PC-9 (cell line): ENCODE data around the gene EHMT1. TPM values are rescaled to one million over a fixed set of nuclear protein-coding genes. Genes with fewer than 3 reads are reported as not detected.

ENCODE experiments used
- BruUV-seq: library from RNA; stranded (reverse); fragments of 400-500 nt; replicated peaks from 2 replicates; lab custom pipeline; 2021; lab: Mats Ljungman, UMichigan
- CTCF ChIA-PET: fragments of 300-600 bp; sonication (Branson Sonifier 250); formaldehyde crosslinking; loops from one replicate; lab custom pipeline; 2022; ENCODE audit warnings: antibody characterized with exemption; lab: Charles Lee
- POLR2A ChIA-PET: fragments of 300-600 bp; sonication (Branson Sonifier 250); formaldehyde crosslinking; loops from one replicate; lab custom pipeline; 2022; ENCODE audit warnings: antibody characterized with exemption; ENCODE audit not compliant: unreplicated experiment; lab: Charles Lee
- DNase-seq, 2 experiments: peaks; one replicate each; pipeline versions ENCODE4 v3.0.0 to v3.0.0-alpha.2; 2015 to 2022; ENCODE audit warnings: mixed read lengths in 1 of 2
- H2AFZ ChIP-seq: fragments of 200-600 bp; sonication (generic); 2 replicates; pipeline ENCODE4 v1.8.1; 2017; ENCODE audit warnings: antibody characterized with exemption
- H3F3A ChIP-seq: fragments of 200-600 bp; sonication (generic); 2 replicates; pipeline ENCODE4 v1.8.1; 2017; ENCODE audit warnings: antibody characterized with exemption, mild to moderate bottlenecking, low read depth; ENCODE audit not compliant: insufficient read depth
- H3K27ac ChIP-seq: fragments of 200-600 bp; sonication (generic); 2 replicates; pipeline ENCODE4 v1.6.1; 2016; ENCODE audit warnings: mixed run types
- H3K27me3 ChIP-seq: fragments of 200-600 bp; sonication (generic); 2 replicates; pipeline ENCODE4 v1.6.1; 2016; ENCODE audit warnings: low read depth, mixed run types; ENCODE audit not compliant: insufficient read depth
- H3K36me3 ChIP-seq: fragments of 200-600 bp; sonication (generic); 2 replicates; pipeline ENCODE4 v1.6.1; 2016; ENCODE audit warnings: low read depth, mixed run types
- H3K4me1 ChIP-seq: fragments of 200-600 bp; sonication (generic); replicated peaks from 2 replicates; pipeline ENCODE4 v1.6.1; 2016; ENCODE audit warnings: mixed run types; ENCODE audit not compliant: insufficient read depth
- H3K4me2 ChIP-seq: fragments of 200-600 bp; sonication (generic); 2 replicates; pipeline ENCODE4 v1.6.1; 2017; ENCODE audit warnings: mixed run types
- H3K4me3 ChIP-seq: fragments of 200-600 bp; sonication (generic); 2 replicates; pipeline ENCODE4 v1.6.1; 2016; ENCODE audit warnings: mixed run types
- H3K79me2 ChIP-seq: fragments of 200-600 bp; sonication (generic); 2 replicates; pipeline ENCODE4 v1.6.1; 2017; ENCODE audit warnings: low read depth, mixed run types
- H3K9me2 ChIP-seq: fragments of 200-600 bp; sonication (generic); 2 replicates; pipeline ENCODE4 v1.8.1; 2017; ENCODE audit warnings: mild to moderate bottlenecking; ENCODE audit not compliant: insufficient read depth
- H3K9me3 ChIP-seq: fragments of 200-600 bp; sonication (generic); 2 replicates; pipeline ENCODE4 v1.8.1; 2016; ENCODE audit warnings: low read depth; ENCODE audit not compliant: insufficient read depth
- H4K20me1 ChIP-seq: fragments of 200-600 bp; sonication (generic); 2 replicates; pipeline ENCODE4 v1.8.1; 2017; ENCODE audit not compliant: insufficient read depth
- EZH2 ChIP-seq: fragments of 200-600 bp; sonication (generic); IDR thresholded peaks from 2 replicates; pipeline ENCODE4 v1.8.0; 2017; ENCODE audit warnings: antibody characterized with exemption, low read depth
- intact Hi-C: fragments of 100-400 bp; cut with micrococcal nuclease; formaldehyde crosslinking; loops from one replicate; pipeline ENCODE4 v1.10.0; 2022; ENCODE audit not compliant: unreplicated experiment
- total RNA-seq: library from RNA; stranded (reverse); gene quantifications from 2 replicates; pipeline ENCODE4 v1.2.3, GENCODE V29; 2021
- TF ChIP-seq, protein P1 (sequence below): fragments of 200-600 bp; sonication (generic); conservative IDR thresholded peaks from 2 replicates; pipeline ENCODE4 v1.6.1; 2017; ENCODE audit warnings: mixed run types, antibody characterized with exemption, mild to moderate bottlenecking, moderate library complexity

Gene EHMT1
- total RNA-seq, 1 experiment from 2014 or later: 116 TPM

DNA sequence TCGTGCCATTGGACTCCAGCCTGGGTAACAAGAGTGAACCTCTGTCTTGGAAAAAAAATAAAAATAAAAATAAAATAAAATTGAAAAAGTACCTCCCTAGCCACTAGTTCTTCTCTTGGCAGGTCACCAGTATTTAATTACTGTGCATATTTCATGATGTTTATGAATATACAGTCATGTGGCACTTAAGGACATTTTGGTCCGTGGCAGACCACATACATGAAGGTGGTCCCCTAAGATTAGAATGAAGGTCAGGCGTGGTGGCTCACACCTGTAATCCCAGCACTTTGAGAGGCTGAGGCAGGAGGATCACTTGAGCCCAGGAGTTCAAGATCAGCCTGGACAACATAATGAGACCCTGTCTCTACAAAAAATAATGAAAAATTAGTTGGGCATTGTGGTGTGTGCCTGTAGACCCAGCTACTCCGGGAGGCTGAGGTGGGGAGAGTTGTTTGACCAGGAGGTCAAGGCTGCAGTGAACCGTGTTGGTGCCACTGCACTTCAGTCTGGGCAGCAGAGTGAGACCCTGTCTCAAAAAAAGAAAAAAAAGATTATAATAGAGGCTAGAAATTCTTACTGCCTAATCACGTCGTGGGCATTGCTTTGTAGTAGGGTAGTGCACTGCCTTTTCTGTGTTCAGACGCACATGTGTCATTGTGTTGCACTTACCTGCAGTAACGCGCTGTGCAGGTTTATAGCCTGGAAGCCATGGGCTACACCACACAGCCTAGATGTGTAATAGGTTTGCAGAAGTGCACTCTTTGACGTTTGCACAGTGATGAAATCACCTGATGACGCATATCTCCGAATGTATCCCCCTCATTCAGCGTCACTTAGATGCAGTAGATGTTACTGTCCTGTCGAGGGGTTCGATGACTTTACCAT, 12.8 kb downstream of the EHMT1 start:
- Histone ChIP-seq H4K20me1 (peaks cover 76% of the 10 kb centered on the region), H3K9me3 (no peaks in the 10 kb centered on the region), H3K9me2 (no peaks in the 10 kb centered on the region), H3K79me2 (peaks cover 95% of the 10 kb centered on the region), H3K4me1 (no peaks in the 10 kb centered on the region), H3K4me3 (no peak overlapping the region), H3F3A (0 out of 2 replicates have a peak, but pooled peaks cover 6% of the 10 kb centered on the region), H2AFZ (no peak overlapping the region), H3K27ac (no peak overlapping the region), H3K4me2 (no peak overlapping the region), H3K27me3 (no peaks in the 10 kb centered on the region), H3K36me3 (no peaks in the 10 kb centered on the region)
- no peak for TF ChIP-seq EZH2
- TF ChIP-seq, protein P1, sequence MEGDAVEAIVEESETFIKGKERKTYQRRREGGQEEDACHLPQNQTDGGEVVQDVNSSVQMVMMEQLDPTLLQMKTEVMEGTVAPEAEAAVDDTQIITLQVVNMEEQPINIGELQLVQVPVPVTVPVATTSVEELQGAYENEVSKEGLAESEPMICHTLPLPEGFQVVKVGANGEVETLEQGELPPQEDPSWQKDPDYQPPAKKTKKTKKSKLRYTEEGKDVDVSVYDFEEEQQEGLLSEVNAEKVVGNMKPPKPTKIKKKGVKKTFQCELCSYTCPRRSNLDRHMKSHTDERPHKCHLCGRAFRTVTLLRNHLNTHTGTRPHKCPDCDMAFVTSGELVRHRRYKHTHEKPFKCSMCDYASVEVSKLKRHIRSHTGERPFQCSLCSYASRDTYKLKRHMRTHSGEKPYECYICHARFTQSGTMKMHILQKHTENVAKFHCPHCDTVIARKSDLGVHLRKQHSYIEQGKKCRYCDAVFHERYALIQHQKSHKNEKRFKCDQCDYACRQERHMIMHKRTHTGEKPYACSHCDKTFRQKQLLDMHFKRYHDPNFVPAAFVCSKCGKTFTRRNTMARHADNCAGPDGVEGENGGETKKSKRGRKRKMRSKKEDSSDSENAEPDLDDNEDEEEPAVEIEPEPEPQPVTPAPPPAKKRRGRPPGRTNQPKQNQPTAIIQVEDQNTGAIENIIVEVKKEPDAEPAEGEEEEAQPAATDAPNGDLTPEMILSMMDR: no peak
- no TSS peak for BruUV-seq
- no peak for DNase-seq
- ChIA-PET CTCF (no interaction called here), POLR2A (no interaction called here)
- intact Hi-C loops: no loop called here

DNA sequence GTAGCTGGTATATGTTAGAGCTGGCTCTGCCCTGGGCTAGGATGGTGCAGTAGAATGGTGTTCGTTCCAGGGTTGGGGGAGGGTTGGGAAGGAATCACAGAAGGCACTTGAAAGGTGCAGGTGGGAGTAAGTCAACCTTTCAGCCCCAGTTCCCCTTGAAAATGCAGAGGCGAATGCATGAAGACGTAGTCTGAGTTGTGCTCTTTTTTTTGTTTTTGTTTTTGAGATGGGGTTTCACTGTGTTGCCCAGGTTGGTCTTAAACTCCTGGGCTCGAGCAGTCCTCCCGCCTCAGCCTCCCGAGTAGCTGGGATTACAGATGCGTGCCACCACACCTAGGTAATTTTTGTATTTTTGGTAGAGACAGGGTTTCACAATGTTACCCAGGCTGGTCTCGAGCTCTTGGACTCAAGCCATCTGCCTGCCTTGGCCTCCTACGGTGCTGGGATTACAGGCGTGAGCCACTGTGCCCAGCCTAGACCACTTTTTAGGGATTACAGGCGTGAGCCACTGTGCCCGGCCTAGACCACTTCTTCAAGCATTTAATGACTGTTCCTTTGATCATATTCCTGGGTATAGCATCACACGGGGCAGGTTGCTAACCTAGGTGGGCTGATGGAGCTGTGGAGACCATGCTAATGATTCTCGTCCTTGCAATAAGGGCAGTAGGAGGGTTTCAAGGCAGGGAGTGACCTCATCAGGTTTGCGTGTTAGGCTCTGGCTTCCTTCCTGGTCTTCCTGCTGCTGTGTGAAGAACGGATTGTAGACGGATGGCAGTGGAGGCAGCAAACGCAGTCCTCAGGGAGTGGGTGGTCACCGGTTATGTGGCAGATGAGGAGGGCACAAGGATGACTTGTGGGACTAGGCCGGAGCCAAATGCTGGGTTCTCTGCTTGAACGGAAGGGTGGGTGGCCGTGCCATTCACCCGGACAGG, 13.7 kb downstream of the EHMT1 start:
- Histone ChIP-seq H4K20me1 (peaks cover 75% of the 10 kb centered on the region), H3K4me3 (no peak overlapping the region), H2AFZ (no peak overlapping the region), H3K27ac (no peak overlapping the region), H3K4me1 (no peaks in the 10 kb centered on the region), H3K27me3 (no peaks in the 10 kb centered on the region), H3F3A (0 out of 2 replicates have a peak, but pooled peaks cover 6% of the 10 kb centered on the region), H3K9me3 (no peaks in the 10 kb centered on the region), H3K36me3 (no peaks in the 10 kb centered on the region), H3K9me2 (no peaks in the 10 kb centered on the region), H3K79me2 (peaks cover 95% of the 10 kb centered on the region), H3K4me2 (no peak overlapping the region)
- ChIA-PET POLR2A (no interaction called here), CTCF (no interaction called here)
- no peak for DNase-seq
- TF ChIP-seq, protein P1: no peak
- TF ChIP-seq EZH2: no peak
- intact Hi-C loops: no loop called here
- BruUV-seq: no TSS peak

DNA sequence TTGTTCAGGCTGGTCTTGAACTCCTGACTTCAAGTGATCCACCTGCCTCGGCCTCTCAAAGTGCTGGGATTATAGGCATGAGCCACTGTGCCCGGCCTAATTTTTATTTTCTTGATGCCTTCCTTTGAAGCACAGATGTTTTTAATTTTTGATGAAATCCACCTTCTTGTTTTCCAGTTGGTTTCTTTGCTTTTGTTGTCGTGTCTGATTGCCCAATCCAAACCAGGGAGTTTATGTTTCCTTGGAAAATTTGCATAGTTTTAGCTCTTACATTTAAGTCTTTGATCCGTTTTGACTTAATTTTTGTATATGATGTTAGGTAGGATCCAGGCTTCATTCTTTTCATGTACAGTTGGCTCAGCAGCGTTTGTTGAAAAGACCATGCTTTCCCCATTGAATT, 15.2 kb downstream of the EHMT1 start:
- Histone ChIP-seq H3K27me3 (no peaks in the 10 kb centered on the region), H3K4me2 (no peak overlapping the region), H3K4me3 (no peak overlapping the region), H3F3A (0 out of 2 replicates have a peak, but pooled peaks cover 6% of the 10 kb centered on the region), H3K79me2 (peaks cover 96% of the 10 kb centered on the region), H3K36me3 (no peaks in the 10 kb centered on the region), H3K9me3 (no peaks in the 10 kb centered on the region), H4K20me1 (peaks cover 84% of the 10 kb centered on the region), H2AFZ (no peak overlapping the region), H3K9me2 (no peaks in the 10 kb centered on the region), H3K4me1 (no peaks in the 10 kb centered on the region), H3K27ac (no peak overlapping the region)
- CTCF ChIA-PET: no interaction called here
- TF ChIP-seq, protein P1: no peak
- no peak for TF ChIP-seq EZH2
- POLR2A ChIA-PET: no interaction called here
- BruUV-seq: no TSS peak
- no peak for DNase-seq
- intact Hi-C loops: no loop called here
